ENCODE results near the gene POLR3E. TPM values are rescaled to one million over a fixed set of nuclear protein-coding genes. Genes with fewer than 3 reads are reported as not detected.

The POLR3E gene
- total RNA-seq, 3 donors from 2014 or later, result 59.0 to 72.4 (median 64.0) TPM

DNA sequence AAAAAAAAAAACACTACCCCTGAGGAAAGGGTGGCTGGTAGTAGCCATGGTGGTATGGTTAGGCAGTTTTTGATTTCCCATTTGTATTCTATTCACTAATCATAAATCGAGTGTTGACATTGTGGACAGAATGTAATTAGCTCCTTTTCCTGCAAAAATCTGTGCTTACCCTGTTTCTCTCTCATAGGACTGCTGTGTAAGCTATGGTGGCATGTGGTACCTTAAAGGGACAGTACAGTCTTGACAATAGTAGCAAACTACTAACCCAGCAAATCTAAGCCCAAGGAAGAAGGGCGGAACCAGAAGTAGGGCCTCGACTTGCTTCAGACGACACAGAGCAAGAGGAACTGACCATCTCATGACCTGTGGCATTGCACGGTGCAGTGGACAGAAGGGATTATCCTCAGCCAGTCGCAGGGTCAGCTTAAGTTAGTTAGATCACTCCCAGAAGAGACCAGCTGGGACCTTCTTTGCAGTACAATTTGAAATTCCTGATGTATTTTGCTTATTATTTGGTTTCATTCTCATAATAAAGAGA, 36.3 kb downstream of the POLR3E start:
- no peaks in the 10 kb centered on the region for H3K4me1 ChIP-seq
- H3K36me3 ChIP-seq, result no peaks in the 10 kb centered on the region
- H3K4me3 ChIP-seq, result no peak overlapping the region
- TF ChIP-seq POLR2AphosphoS5 (IDR thresholded peaks at IDR 0.05) (no peak), POLR2A (IDR thresholded peaks at IDR 0.05) (no peak)
- TF ChIP-seq, protein P1, sequence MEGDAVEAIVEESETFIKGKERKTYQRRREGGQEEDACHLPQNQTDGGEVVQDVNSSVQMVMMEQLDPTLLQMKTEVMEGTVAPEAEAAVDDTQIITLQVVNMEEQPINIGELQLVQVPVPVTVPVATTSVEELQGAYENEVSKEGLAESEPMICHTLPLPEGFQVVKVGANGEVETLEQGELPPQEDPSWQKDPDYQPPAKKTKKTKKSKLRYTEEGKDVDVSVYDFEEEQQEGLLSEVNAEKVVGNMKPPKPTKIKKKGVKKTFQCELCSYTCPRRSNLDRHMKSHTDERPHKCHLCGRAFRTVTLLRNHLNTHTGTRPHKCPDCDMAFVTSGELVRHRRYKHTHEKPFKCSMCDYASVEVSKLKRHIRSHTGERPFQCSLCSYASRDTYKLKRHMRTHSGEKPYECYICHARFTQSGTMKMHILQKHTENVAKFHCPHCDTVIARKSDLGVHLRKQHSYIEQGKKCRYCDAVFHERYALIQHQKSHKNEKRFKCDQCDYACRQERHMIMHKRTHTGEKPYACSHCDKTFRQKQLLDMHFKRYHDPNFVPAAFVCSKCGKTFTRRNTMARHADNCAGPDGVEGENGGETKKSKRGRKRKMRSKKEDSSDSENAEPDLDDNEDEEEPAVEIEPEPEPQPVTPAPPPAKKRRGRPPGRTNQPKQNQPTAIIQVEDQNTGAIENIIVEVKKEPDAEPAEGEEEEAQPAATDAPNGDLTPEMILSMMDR (IDR thresholded peaks at IDR 0.05), result no peak
- no peak for DNase-seq (ENCODE audit: low spot score in 2 of 2)
- H3K9me3 ChIP-seq, result peaks cover 7 to 18% of the 10 kb centered on the region in 2 donors
- H3K27ac ChIP-seq, result no peak overlapping the region
- H3K27me3 ChIP-seq, result no peaks in the 10 kb centered on the region
- intact Hi-C loops (cut with DNase I; ENCODE audit: low total_unique reads), result no loop called here

DNA sequence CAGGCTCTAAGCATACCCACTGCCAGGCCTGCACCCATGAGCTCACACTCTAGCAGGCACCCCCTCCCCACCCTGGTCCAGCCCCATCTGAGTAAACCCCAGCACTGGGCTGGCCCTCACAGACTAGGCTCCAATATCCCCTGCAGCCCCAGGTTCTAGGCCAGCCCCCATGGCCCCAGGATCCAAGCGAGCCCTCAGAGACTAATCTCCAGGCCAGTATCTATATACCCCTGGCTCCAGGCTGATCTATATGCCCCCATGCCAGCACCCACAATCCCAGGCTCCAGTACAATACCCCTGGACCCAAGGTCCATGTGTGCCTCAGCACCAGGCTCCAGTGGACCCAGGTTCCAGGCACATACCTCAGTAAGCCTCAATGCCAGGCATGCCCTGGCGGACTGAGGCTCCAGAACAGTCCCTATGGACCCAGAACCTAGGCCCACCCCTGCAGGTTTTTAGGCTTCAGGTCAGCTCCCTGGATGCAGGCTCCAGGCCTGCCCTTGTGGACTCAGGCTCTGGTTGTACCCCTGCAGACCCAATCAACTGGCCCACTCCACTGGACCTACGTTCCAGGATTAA, 38.5 kb downstream of the POLR3E start:
- intact Hi-C loops (cut with DNase I; ENCODE audit: low total_unique reads), result no loop called here
- H3K27ac ChIP-seq, result no peak overlapping the region
- no peaks in the 10 kb centered on the region for H3K36me3 ChIP-seq
- peaks cover 7 to 18% of the 10 kb centered on the region in 2 donors for H3K9me3 ChIP-seq
- no peak for DNase-seq (ENCODE audit: low spot score in 2 of 2)
- TF ChIP-seq POLR2A (IDR thresholded peaks at IDR 0.05) (no peak), POLR2AphosphoS5 (IDR thresholded peaks at IDR 0.05) (no peak)
- TF ChIP-seq, protein P1 (IDR thresholded peaks at IDR 0.05), result no peak
- H3K4me1 ChIP-seq, result no peaks in the 10 kb centered on the region
- no peak overlapping the region for H3K4me3 ChIP-seq
- H3K27me3 ChIP-seq, result no peaks in the 10 kb centered on the region

DNA sequence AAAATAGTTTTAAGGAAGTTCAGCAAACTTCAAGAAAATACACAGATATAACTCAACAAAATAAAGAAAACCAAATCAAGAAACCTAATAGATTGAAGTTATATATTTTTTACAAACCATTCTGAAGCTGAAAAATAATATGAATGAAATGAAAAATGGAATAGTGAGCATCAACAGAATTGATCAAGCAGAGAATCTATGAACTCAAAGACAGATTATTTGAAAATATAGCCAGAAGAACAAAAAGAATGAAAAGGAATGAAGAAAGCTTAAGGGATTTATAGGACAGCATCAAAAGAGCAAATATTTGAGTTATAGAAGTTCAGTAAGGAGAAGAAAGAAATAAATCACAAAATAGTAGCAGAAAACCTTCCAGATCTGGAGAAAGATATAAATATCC, 39.4 kb downstream of the POLR3E start:
- H3K4me3 ChIP-seq, result no peak overlapping the region
- H3K9me3 ChIP-seq, result peaks cover 7 to 18% of the 10 kb centered on the region in 2 donors
- no peaks in the 10 kb centered on the region for H3K4me1 ChIP-seq
- no peaks in the 10 kb centered on the region for H3K27me3 ChIP-seq
- intact Hi-C loops (cut with DNase I; ENCODE audit: low total_unique reads), result no loop called here
- no peak for DNase-seq (ENCODE audit: low spot score in 2 of 2)
- no peaks in the 10 kb centered on the region for H3K36me3 ChIP-seq
- no peak for TF ChIP-seq POLR2AphosphoS5 (IDR thresholded peaks at IDR 0.05)
- no peak for TF ChIP-seq POLR2A (IDR thresholded peaks at IDR 0.05)
- TF ChIP-seq, protein P1 (IDR thresholded peaks at IDR 0.05), result no peak
- no peak overlapping the region for H3K27ac ChIP-seq

DNA sequence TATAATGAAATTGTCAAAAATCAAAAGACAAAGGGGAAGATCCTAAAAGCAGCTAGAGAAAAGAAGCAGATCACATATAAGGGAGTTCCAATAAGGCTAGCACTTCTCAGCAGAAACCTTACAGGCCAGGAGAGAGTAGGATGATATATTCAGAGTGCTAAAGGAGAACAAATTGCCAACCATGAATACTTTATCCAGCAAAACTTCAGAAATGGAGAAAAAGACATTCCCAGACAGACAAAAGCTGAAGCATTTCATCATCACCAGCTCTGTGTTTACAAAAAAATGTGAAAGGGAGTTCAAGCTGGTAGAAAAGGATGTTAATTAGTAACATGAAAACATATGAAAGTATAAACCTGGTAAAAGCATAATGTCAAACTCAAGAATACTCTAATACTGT, 39.8 kb downstream of the POLR3E start:
- intact Hi-C loops (cut with DNase I; ENCODE audit: low total_unique reads), result no loop called here
- no peak overlapping the region for H3K27ac ChIP-seq
- no peak for DNase-seq (ENCODE audit: low spot score in 2 of 2)
- H3K4me1 ChIP-seq, result no peaks in the 10 kb centered on the region
- TF ChIP-seq, protein P1 (IDR thresholded peaks at IDR 0.05), result no peak
- TF ChIP-seq POLR2A (IDR thresholded peaks at IDR 0.05) (no peak), POLR2AphosphoS5 (IDR thresholded peaks at IDR 0.05) (no peak)
- H3K36me3 ChIP-seq, result no peaks in the 10 kb centered on the region
- no peaks in the 10 kb centered on the region for H3K27me3 ChIP-seq
- H3K9me3 ChIP-seq, result peaks cover 7 to 18% of the 10 kb centered on the region in 2 donors
- H3K4me3 ChIP-seq, result no peak overlapping the region

DNA sequence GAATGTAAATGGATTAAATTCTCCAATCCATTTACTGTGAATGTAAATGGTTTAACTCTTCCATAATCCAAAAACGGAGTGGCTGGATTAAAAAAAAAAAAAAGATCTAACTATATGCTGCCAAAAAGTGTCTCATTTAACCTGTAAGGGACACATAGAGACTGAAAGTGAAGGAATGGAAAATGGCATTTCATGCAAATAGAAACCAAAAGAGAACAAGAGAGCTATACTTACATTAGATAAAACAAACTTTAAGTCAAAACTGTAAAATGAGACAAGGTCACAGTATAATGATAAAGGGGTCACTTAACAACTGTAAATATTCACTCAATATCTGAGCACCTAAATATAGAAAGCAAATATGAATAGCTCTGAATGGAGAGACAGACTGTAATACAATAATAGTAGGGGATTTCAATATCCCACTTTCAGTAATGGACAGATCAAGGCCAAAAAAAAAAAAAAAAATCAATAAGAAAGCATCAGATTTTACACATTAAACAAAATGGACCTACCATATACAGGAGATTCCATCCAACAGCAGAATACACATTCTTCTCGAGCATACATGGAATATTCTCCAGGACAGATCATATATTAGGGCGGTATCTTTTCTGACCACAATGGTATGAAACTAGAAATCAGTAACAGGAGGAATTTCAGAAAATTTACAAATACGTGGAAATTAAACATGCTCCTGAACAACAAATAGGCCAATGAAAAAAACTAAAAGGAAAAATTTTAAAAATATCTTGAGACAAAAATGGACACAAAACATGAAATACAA, 40.8 kb downstream of the POLR3E start:
- intact Hi-C loops (cut with DNase I; ENCODE audit: low total_unique reads), result no loop called here

More for the DNA sequence above, 40.8 kb downstream of the POLR3E start:
- TF ChIP-seq POLR2AphosphoS5 (IDR thresholded peaks at IDR 0.05) (no peak), POLR2A (IDR thresholded peaks at IDR 0.05) (no peak)
- TF ChIP-seq, protein P1 (IDR thresholded peaks at IDR 0.05), result no peak
- Histone ChIP-seq H3K9me3 (peaks cover 7 to 18% of the 10 kb centered on the region in 2 donors), H3K36me3 (no peaks in the 10 kb centered on the region), H3K4me1 (no peaks in the 10 kb centered on the region), H3K4me3 (no peak overlapping the region), H3K27me3 (no peaks in the 10 kb centered on the region), H3K27ac (no peak overlapping the region)
- no peak for DNase-seq (ENCODE audit: low spot score in 2 of 2)

Data from breast epithelium (tissue), 4 donors.